ENCODE results near the gene KRT82.
"Not testable (repeated sequence)": the region's sequence is repeated elsewhere in the genome, so short reads cannot be mapped to it uniquely, and the experiment has no call there.

The KRT82 gene

GRCh38 chr12:52413782-52414345 is 7.7 kb upstream of the KRT82 start:
- no peaks in the 10 kb centered on the region for H3K36me3 ChIP-seq
- H3K4me2 ChIP-seq = no peak overlapping the region
- no peaks in the 10 kb centered on the region for H3K27me3 ChIP-seq
- H3K27ac ChIP-seq = no peak overlapping the region
- H3K4me1 ChIP-seq = peaks cover 6% of the 10 kb centered on the region; the same call in 1 of the 2 replicates
- H3K9me3 ChIP-seq = no peaks in the 10 kb centered on the region
- no peaks in the 10 kb centered on the region for H4K20me1 ChIP-seq
- H3K9ac ChIP-seq = no peak overlapping the region
- no peak for TF ChIP-seq Cebpa-rat (IDR thresholded peaks at IDR 0.05)
- H3K4me3 ChIP-seq = no peak overlapping the region

- no peak overlapping the region for H3K27ac ChIP-seq
- no peak overlapping the region for H3K4me2 ChIP-seq
- no peak for TF ChIP-seq Cebpa-rat (IDR thresholded peaks at IDR 0.05)
- no peaks in the 10 kb centered on the region for H3K27me3 ChIP-seq
- no peaks in the 10 kb centered on the region for H3K36me3 ChIP-seq
- no peaks in the 10 kb centered on the region for H3K9me3 ChIP-seq
- peaks cover 6% of the 10 kb centered on the region; the same call in 1 of the 2 replicates for H3K4me1 ChIP-seq
- no peak overlapping the region for H3K4me3 ChIP-seq
- no peak overlapping the region for H3K9ac ChIP-seq
- H4K20me1 ChIP-seq = no peaks in the 10 kb centered on the region
Measured at GRCh38 chr12:52413202-52413601, 7.1 kb upstream of the KRT82 start.

- Histone ChIP-seq H3K9me3 (no peaks in the 10 kb centered on the region), H4K20me1 (no peaks in the 10 kb centered on the region), H3K4me1 (peaks cover 6% of the 10 kb centered on the region; the same call in 1 of the 2 replicates), H3K27ac (no peak overlapping the region), H3K4me3 (no peak overlapping the region), H3K9ac (no peak overlapping the region), H3K27me3 (no peaks in the 10 kb centered on the region), H3K36me3 (no peaks in the 10 kb centered on the region), H3K4me2 (no peak overlapping the region)
- no peak for TF ChIP-seq Cebpa-rat (IDR thresholded peaks at IDR 0.05)
Measured at GRCh38 chr12:52411815-52412214, 5.7 kb upstream of the KRT82 start.

- not testable (repeated sequence) for H3K4me2 ChIP-seq, H3K9me3 ChIP-seq, H3K4me3 ChIP-seq, H3K27me3 ChIP-seq, H3K36me3 ChIP-seq, H3K9ac ChIP-seq, H3K27ac ChIP-seq, H3K4me1 ChIP-seq, H4K20me1 ChIP-seq
Measured at GRCh38 chr12:52410589-52411248, 4.6 kb upstream of the KRT82 start.

- Histone ChIP-seq H3K4me2 (no peak overlapping the region), H3K9me3 (no peaks in the 10 kb centered on the region), H3K4me1 (no peaks in the 10 kb centered on the region), H3K27me3 (no peaks in the 10 kb centered on the region), H3K36me3 (no peaks in the 10 kb centered on the region), H4K20me1 (no peaks in the 10 kb centered on the region), H3K9ac (no peak overlapping the region), H3K27ac (no peak overlapping the region), H3K4me3 (no peak overlapping the region)
- no peak for TF ChIP-seq Cebpa-rat (IDR thresholded peaks at IDR 0.05)
Measured at GRCh38 chr12:52407918-52408317, 1.8 kb upstream of the KRT82 start.

GRCh38 chr12:52404951-52405350 is 1.2 kb downstream of the KRT82 start:
- no peak overlapping the region for H3K9ac ChIP-seq
- no peak overlapping the region for H3K27ac ChIP-seq
- no peaks in the 10 kb centered on the region for H3K27me3 ChIP-seq
- TF ChIP-seq Cebpa-rat (IDR thresholded peaks at IDR 0.05) = no peak
- H4K20me1 ChIP-seq = no peaks in the 10 kb centered on the region
- no peaks in the 10 kb centered on the region for H3K9me3 ChIP-seq
- no peak overlapping the region for H3K4me3 ChIP-seq
- H3K4me1 ChIP-seq = no peaks in the 10 kb centered on the region
- no peaks in the 10 kb centered on the region for H3K36me3 ChIP-seq
- no peak overlapping the region for H3K4me2 ChIP-seq

- Histone ChIP-seq H3K36me3 (no peaks in the 10 kb centered on the region), H3K4me3 (no peak overlapping the region), H3K4me1 (no peaks in the 10 kb centered on the region), H4K20me1 (no peaks in the 10 kb centered on the region), H3K27ac (no peak overlapping the region), H3K27me3 (no peaks in the 10 kb centered on the region), H3K9ac (no peak overlapping the region), H3K9me3 (no peaks in the 10 kb centered on the region), H3K4me2 (no peak overlapping the region)
- no peak for TF ChIP-seq Cebpa-rat (IDR thresholded peaks at IDR 0.05)
Measured at GRCh38 chr12:52403561-52403960, 2.6 kb downstream of the KRT82 start.

GRCh38 chr12:52402873-52403540 is 3.1 kb downstream of the KRT82 start:
- no peak for TF ChIP-seq Cebpa-rat (IDR thresholded peaks at IDR 0.05)
- Histone ChIP-seq H4K20me1 (no peaks in the 10 kb centered on the region), H3K36me3 (no peaks in the 10 kb centered on the region), H3K4me1 (no peaks in the 10 kb centered on the region), H3K27ac (no peak overlapping the region), H3K27me3 (no peaks in the 10 kb centered on the region), H3K4me3 (no peak overlapping the region), H3K9me3 (no peaks in the 10 kb centered on the region), H3K4me2 (no peak overlapping the region), H3K9ac (no peak overlapping the region)

- no peaks in the 10 kb centered on the region for H3K27me3 ChIP-seq
- H3K9me3 ChIP-seq = no peaks in the 10 kb centered on the region
- no peak overlapping the region for H3K9ac ChIP-seq
- no peak overlapping the region for H3K4me3 ChIP-seq
- no peak overlapping the region for H3K27ac ChIP-seq
- H3K36me3 ChIP-seq = no peaks in the 10 kb centered on the region
- H3K4me1 ChIP-seq = no peaks in the 10 kb centered on the region
- H4K20me1 ChIP-seq = no peaks in the 10 kb centered on the region
- no peak overlapping the region for H3K4me2 ChIP-seq
- TF ChIP-seq Cebpa-rat (IDR thresholded peaks at IDR 0.05) = no peak
Measured at GRCh38 chr12:52402377-52402776, 3.8 kb downstream of the KRT82 start.

GRCh38 chr12:52401926-52402325 is 4.2 kb downstream of the KRT82 start:
- Histone ChIP-seq H3K27ac (no peak overlapping the region), H3K4me2 (no peak overlapping the region), H3K9ac (no peak overlapping the region), H3K27me3 (no peaks in the 10 kb centered on the region), H3K4me3 (no peak overlapping the region), H3K36me3 (no peaks in the 10 kb centered on the region), H3K4me1 (no peaks in the 10 kb centered on the region), H4K20me1 (no peaks in the 10 kb centered on the region), H3K9me3 (no peaks in the 10 kb centered on the region)
- no peak for TF ChIP-seq Cebpa-rat (IDR thresholded peaks at IDR 0.05)

Data from BLaER1 (cell line).